ENCODE results near the gene SLC24A4.
A peak's percentile ranks its signal among the peaks of the same experiment; 100 is the strongest.

The SLC24A4 gene

GRCh38 chr14:92539419-92539818, 216.5 kb downstream of the SLC24A4 start:
- Histone ChIP-seq H3K27ac (ENCODE audit: poor library complexity, severe bottlenecking) (no peak overlapping the region), H3K4me3 (ENCODE audit: severe bottlenecking) (no peak overlapping the region), H3K4me1 (ENCODE audit: insufficient read depth, poor library complexity, severe bottlenecking) (peaks cover 6% of the 10 kb centered on the region), H3K36me3 (ENCODE audit: low read depth) (no peaks in the 10 kb centered on the region), H3K27me3 (ENCODE audit: insufficient read depth, poor library complexity, severe bottlenecking) (no peaks in the 10 kb centered on the region), H3K9me3 (ENCODE audit: severe bottlenecking) (no peaks in the 10 kb centered on the region)
- no peak for ATAC-seq (ENCODE audit: low read depth)
- no peak for TF ChIP-seq CTCF (IDR thresholded peaks at IDR 0.05; ENCODE audit: poor library complexity, severe bottlenecking)
- DNase-seq (ENCODE audit: low spot score) = no peak

GRCh38 chr14:92539875-92540274, 216.9 kb downstream of the SLC24A4 start:
- ATAC-seq (ENCODE audit: low read depth) (no peak), DNase-seq (ENCODE audit: low spot score) (no peak)
- H3K27ac ChIP-seq (ENCODE audit: poor library complexity, severe bottlenecking) = peak overlapping the region; percentile 58
- no peaks in the 10 kb centered on the region for H3K27me3 ChIP-seq (ENCODE audit: insufficient read depth, poor library complexity, severe bottlenecking)
- H3K36me3 ChIP-seq (ENCODE audit: low read depth) = no peaks in the 10 kb centered on the region
- no peaks in the 10 kb centered on the region for H3K9me3 ChIP-seq (ENCODE audit: severe bottlenecking)
- peaks cover 6% of the 10 kb centered on the region for H3K4me1 ChIP-seq (ENCODE audit: insufficient read depth, poor library complexity, severe bottlenecking)
- H3K4me3 ChIP-seq (ENCODE audit: severe bottlenecking) = no peak overlapping the region
- no peak for TF ChIP-seq CTCF (IDR thresholded peaks at IDR 0.05; ENCODE audit: poor library complexity, severe bottlenecking)

- H3K9me3 ChIP-seq (ENCODE audit: severe bottlenecking) = no peaks in the 10 kb centered on the region
- no peak for TF ChIP-seq CTCF (IDR thresholded peaks at IDR 0.05; ENCODE audit: poor library complexity, severe bottlenecking)
- peak overlapping the region; percentile 58 for H3K27ac ChIP-seq (ENCODE audit: poor library complexity, severe bottlenecking)
- peaks cover 6% of the 10 kb centered on the region for H3K4me1 ChIP-seq (ENCODE audit: insufficient read depth, poor library complexity, severe bottlenecking)
- H3K4me3 ChIP-seq (ENCODE audit: severe bottlenecking) = no peak overlapping the region
- peak; percentile 90 for DNase-seq (ENCODE audit: low spot score)
- no peaks in the 10 kb centered on the region for H3K27me3 ChIP-seq (ENCODE audit: insufficient read depth, poor library complexity, severe bottlenecking)
- ATAC-seq (ENCODE audit: low read depth) = peak; percentile 98
- no peaks in the 10 kb centered on the region for H3K36me3 ChIP-seq (ENCODE audit: low read depth)
These were observed 217.6 kb downstream of the SLC24A4 start for GRCh38 chr14:92540472-92541048.

GRCh38 chr14:92542766-92543554, 220.0 kb downstream of the SLC24A4 start:
- no peak overlapping the region for H3K27ac ChIP-seq (ENCODE audit: poor library complexity, severe bottlenecking)
- DNase-seq (ENCODE audit: low spot score) (no peak), ATAC-seq (ENCODE audit: low read depth) (no peak)
- no peaks in the 10 kb centered on the region for H3K36me3 ChIP-seq (ENCODE audit: low read depth)
- no peak for TF ChIP-seq CTCF (IDR thresholded peaks at IDR 0.05; ENCODE audit: poor library complexity, severe bottlenecking)
- no peaks in the 10 kb centered on the region for H3K27me3 ChIP-seq (ENCODE audit: insufficient read depth, poor library complexity, severe bottlenecking)
- H3K4me3 ChIP-seq (ENCODE audit: severe bottlenecking) = no peak overlapping the region
- peaks cover 6% of the 10 kb centered on the region for H3K4me1 ChIP-seq (ENCODE audit: insufficient read depth, poor library complexity, severe bottlenecking)
- no peaks in the 10 kb centered on the region for H3K9me3 ChIP-seq (ENCODE audit: severe bottlenecking)

All from RWPE2 (cell line).